ENCODE results near the gene DLK1.

The DLK1 gene

GRCh38 chr14:100775351-100775830, 48.7 kb downstream of the DLK1 start:
- no peak for DNase-seq (ENCODE audit: low read depth in 2 of 3, low spot score in 2 of 3)

GRCh38 chr14:100775831-100776591, 49.3 kb downstream of the DLK1 start:
- no peak for DNase-seq (ENCODE audit: low read depth in 2 of 3, low spot score in 2 of 3)

GRCh38 chr14:100776681-100777365, 50.1 kb downstream of the DLK1 start:
- no peak for DNase-seq (ENCODE audit: low read depth in 2 of 3, low spot score in 2 of 3)

GRCh38 chr14:100777366-100777817, 50.7 kb downstream of the DLK1 start:
- DNase-seq (ENCODE audit: low read depth in 2 of 3, low spot score in 2 of 3) = no peak

- no peak for DNase-seq (ENCODE audit: low read depth in 2 of 3, low spot score in 2 of 3)
Measured at GRCh38 chr14:100777818-100778525, 51.3 kb downstream of the DLK1 start.

GRCh38 chr14:100778526-100778882, 51.8 kb downstream of the DLK1 start:
- no peak for DNase-seq (ENCODE audit: low read depth in 2 of 3, low spot score in 2 of 3)

GRCh38 chr14:100778951-100779690, 52.4 kb downstream of the DLK1 start:
- no peak for DNase-seq (ENCODE audit: low read depth in 2 of 3, low spot score in 2 of 3)

GRCh38 chr14:100779691-100780080, 53.0 kb downstream of the DLK1 start:
- DNase-seq (ENCODE audit: low read depth in 2 of 3, low spot score in 2 of 3) = no peak

- no peak for DNase-seq (ENCODE audit: low read depth in 2 of 3, low spot score in 2 of 3)
Measured at GRCh38 chr14:100780246-100780645, 53.6 kb downstream of the DLK1 start.

- no peak for DNase-seq (ENCODE audit: low read depth in 2 of 3, low spot score in 2 of 3)
Measured at GRCh38 chr14:100780646-100781355, 54.1 kb downstream of the DLK1 start.

- DNase-seq (ENCODE audit: low read depth in 2 of 3, low spot score in 2 of 3) = no peak
Measured at GRCh38 chr14:100781952-100782351, 55.3 kb downstream of the DLK1 start.

- no peak for DNase-seq (ENCODE audit: low read depth in 2 of 3, low spot score in 2 of 3)
Measured at GRCh38 chr14:100782516-100783320, 56.0 kb downstream of the DLK1 start.

GRCh38 chr14:100783630-100784370, 57.1 kb downstream of the DLK1 start:
- DNase-seq (ENCODE audit: low read depth in 2 of 3, low spot score in 2 of 3) = no peak

GRCh38 chr14:100784523-100785337, 58.0 kb downstream of the DLK1 start:
- DNase-seq (ENCODE audit: low read depth in 2 of 3, low spot score in 2 of 3) = no peak

- no peak for DNase-seq (ENCODE audit: low read depth in 2 of 3, low spot score in 2 of 3)
Measured at GRCh38 chr14:100785338-100785615, 58.6 kb downstream of the DLK1 start.

- DNase-seq (ENCODE audit: low read depth in 2 of 3, low spot score in 2 of 3) = no peak
Measured at GRCh38 chr14:100785626-100786025, 58.9 kb downstream of the DLK1 start.

GRCh38 chr14:100786131-100786530, 59.4 kb downstream of the DLK1 start:
- DNase-seq (ENCODE audit: low read depth in 2 of 3, low spot score in 2 of 3) = no peak

- DNase-seq (ENCODE audit: low read depth in 2 of 3, low spot score in 2 of 3) = no peak
Measured at GRCh38 chr14:100786576-100787219, 60.0 kb downstream of the DLK1 start.
